Caco-2 (cell line): ENCODE measurements around the gene GRAP. TPM values are rescaled to one million over a fixed set of nuclear protein-coding genes. Genes with fewer than 3 reads are reported as not detected.

ENCODE experiments used
- BruUV-seq: library from RNA; stranded (reverse); fragments of 400-500 nt; replicated peaks from 2 replicates; lab custom pipeline; 2021; lab: Mats Ljungman, UMichigan
- CTCF ChIA-PET: fragments of 300-600 bp; sonication (Branson Sonifier 250); formaldehyde crosslinking; loops from one replicate; lab custom pipeline; 2022; ENCODE audit warnings: antibody characterized with exemption; lab: Charles Lee
- POLR2A ChIA-PET: fragments of 300-600 bp; sonication (Branson Sonifier 250); formaldehyde crosslinking; loops from one replicate; lab custom pipeline; 2022; ENCODE audit warnings: antibody characterized with exemption; lab: Charles Lee
- DNase-seq, 2 experiments: peaks; one replicate each; pipeline versions ENCODE4 v3.0.0 to v3.0.0-alpha.2; 2020 to 2022
- H3K27me3 ChIP-seq: replicated peaks from 2 replicates; pipeline ENCODE4 v1.6.0; 2011; ENCODE audit warnings: low read length; ENCODE audit not compliant: control insufficient read depth, insufficient read depth
- H3K36me3 ChIP-seq: 2 replicates; pipeline ENCODE4 v1.5.1; 2011; ENCODE audit warnings: low read length; ENCODE audit not compliant: control insufficient read depth, insufficient read depth
- H3K4me1 ChIP-seq: fragments of 250-450 bp; sonication (Bioruptor Pico); 2 replicates; pipeline ENCODE4 v1.5.1; 2020; ENCODE audit warnings: mild to moderate bottlenecking
- H3K4me3 ChIP-seq: 2 replicates; pipeline ENCODE4 v1.5.1; 2011; ENCODE audit warnings: low read depth, mild to moderate bottlenecking, control low read depth, low read length
- H3K9me3 ChIP-seq: fragments of 250-450 bp; sonication (Bioruptor Pico); 2 replicates; pipeline ENCODE4 v1.5.1; 2020; ENCODE audit warnings: mild to moderate bottlenecking, moderate library complexity
- H3K27ac Mint-ChIP-seq: one replicate; pipeline ENCODE4 v1.8.0; 2022; ENCODE audit warnings: mixed read lengths; ENCODE audit not compliant: unreplicated experiment
- H3K27me3 Mint-ChIP-seq: one replicate; pipeline ENCODE4 v1.8.0; 2022; ENCODE audit warnings: mixed read lengths; ENCODE audit not compliant: insufficient read depth, unreplicated experiment
- H3K36me3 Mint-ChIP-seq: one replicate; pipeline ENCODE4 v1.8.0; 2022; ENCODE audit warnings: mild to moderate bottlenecking, mixed read lengths; ENCODE audit not compliant: insufficient read depth, unreplicated experiment
- H3K4me1 Mint-ChIP-seq: one replicate; pipeline ENCODE4 v1.8.0; 2022; ENCODE audit warnings: low read depth, mixed read lengths; ENCODE audit not compliant: unreplicated experiment
- H3K4me3 Mint-ChIP-seq: one replicate; pipeline ENCODE4 v1.8.0; 2022; ENCODE audit warnings: mild to moderate bottlenecking, moderate library complexity, mixed read lengths; ENCODE audit not compliant: unreplicated experiment
- H3K9me3 Mint-ChIP-seq: one replicate; pipeline ENCODE4 v1.8.0; 2022; ENCODE audit warnings: mixed read lengths; ENCODE audit not compliant: unreplicated experiment
- CTCF ChIP-seq, 2 experiments: fragments of 200-600 bp in 1 of 2; IDR thresholded peaks; 1 replicate in 1 of 2; 2 replicates in 1 of 2; pipeline versions ENCODE4 v1.5.1 to v1.8.0; 2011 to 2022; ENCODE audit warnings: antibody characterized with exemption in 1 of 2, control low read depth in 1 of 2, inconsistent platforms in 1 of 2, low read depth in 1 of 2, low read length in 1 of 2, mild to moderate bottlenecking in 1 of 2, moderate library complexity in 1 of 2; ENCODE audit not compliant: insufficient read depth in 1 of 2, severe bottlenecking in 1 of 2, unreplicated experiment in 1 of 2
- intact Hi-C: fragments of 100-400 bp; cut with micrococcal nuclease; formaldehyde crosslinking; loops from one replicate; pipeline ENCODE4 v1.10.0; 2022; ENCODE audit not compliant: unreplicated experiment
- total RNA-seq: library from RNA; stranded (reverse); gene quantifications from 2 replicates; pipeline ENCODE4 v1.2.3, GENCODE V29; 2022

GRAP gene
- total RNA-seq, 1 experiment from 2014 or later, result 0.50 TPM

GRCh38 chr17:19006698-19007097 lies 40.1 kb downstream of the GRAP start:
- H3K27me3 ChIP-seq, result no peaks in the 10 kb centered on the region
- TF ChIP-seq CTCF (IDR thresholded peaks at IDR 0.05; ENCODE audit: insufficient read depth in 1 of 2, low read depth in 1 of 2, low read length in 1 of 2, severe bottlenecking in 1 of 2, unreplicated experiment in 1 of 2), result no peak
- intact Hi-C loops, result no loop called here
- H3K4me3 Mint-ChIP-seq, result no peak overlapping the region
- no peaks in the 10 kb centered on the region for H3K27me3 Mint-ChIP-seq
- H3K4me1 ChIP-seq, result peaks cover 20% of the 10 kb centered on the region
- ChIA-PET CTCF (no interaction called here), POLR2A (no interaction called here)
- DNase-seq, result no peak
- peaks cover 18% of the 10 kb centered on the region for H3K36me3 Mint-ChIP-seq
- BruUV-seq, result no TSS peak
- H3K9me3 ChIP-seq, result no peaks in the 10 kb centered on the region
- H3K4me1 Mint-ChIP-seq, result peaks cover 6% of the 10 kb centered on the region
- no peaks in the 10 kb centered on the region for H3K36me3 ChIP-seq
- H3K9me3 Mint-ChIP-seq, result no peaks in the 10 kb centered on the region
- H3K4me3 ChIP-seq, result no peak overlapping the region
- no peak overlapping the region for H3K27ac Mint-ChIP-seq

GRCh38 chr17:19005789-19006430 lies 40.8 kb downstream of the GRAP start:
- Mint-ChIP-seq H3K9me3 (no peaks in the 10 kb centered on the region), H3K27me3 (no peaks in the 10 kb centered on the region), H3K36me3 (peaks cover 24% of the 10 kb centered on the region), H3K4me1 (peaks cover 7% of the 10 kb centered on the region), H3K27ac (no peak overlapping the region), H3K4me3 (peak overlapping the region; percentile 75)
- ChIA-PET POLR2A (no interaction called here), CTCF (no interaction called here)
- no peak for DNase-seq
- Histone ChIP-seq H3K4me3 (no peak overlapping the region), H3K9me3 (no peaks in the 10 kb centered on the region), H3K36me3 (no peaks in the 10 kb centered on the region), H3K27me3 (no peaks in the 10 kb centered on the region), H3K4me1 (peaks cover 25% of the 10 kb centered on the region)
- no TSS peak for BruUV-seq
- intact Hi-C loops, result no loop called here
- no peak for TF ChIP-seq CTCF (IDR thresholded peaks at IDR 0.05; ENCODE audit: insufficient read depth in 1 of 2, low read depth in 1 of 2, low read length in 1 of 2, severe bottlenecking in 1 of 2, unreplicated experiment in 1 of 2)

- CTCF ChIA-PET, result interaction anchor here (0.5 to 1.5 kb wide), 2 partner anchors 44 to 51 kb away, joined by 3 to 5 read pairs; no protein-coding TSS in a partner anchor
Observed at GRCh38 chr17:19005137-19005773, 41.5 kb downstream of the GRAP start.

More at GRCh38 chr17:19005137-19005773, 41.5 kb downstream of the GRAP start:
- Mint-ChIP-seq H3K4me3 (peak overlapping the region; percentile 75), H3K27ac (peak overlapping the region; percentile 58), H3K36me3 (peaks cover 24% of the 10 kb centered on the region), H3K4me1 (peaks cover 7% of the 10 kb centered on the region), H3K27me3 (no peaks in the 10 kb centered on the region), H3K9me3 (no peaks in the 10 kb centered on the region)
- BruUV-seq, result TSS peak; percentile 92
- no peak for DNase-seq
- Histone ChIP-seq H3K36me3 (no peaks in the 10 kb centered on the region), H3K4me1 (peaks cover 27% of the 10 kb centered on the region), H3K9me3 (no peaks in the 10 kb centered on the region), H3K4me3 (peak overlapping the region; percentile 93), H3K27me3 (no peaks in the 10 kb centered on the region)
- no peak for TF ChIP-seq CTCF (IDR thresholded peaks at IDR 0.05; ENCODE audit: insufficient read depth in 1 of 2, low read depth in 1 of 2, low read length in 1 of 2, severe bottlenecking in 1 of 2, unreplicated experiment in 1 of 2)
- POLR2A ChIA-PET, result interaction anchor here (0.6 kb wide), 1 partner anchor 307 kb away, joined by 3 read pairs; no protein-coding TSS in a partner anchor
- intact Hi-C loops, result no loop called here
